K562 (cell line): Measurements from ENCODE around the gene COX20. TPM values are rescaled to one million over a fixed set of nuclear protein-coding genes. Genes with fewer than 3 reads are reported as not detected.

ENCODE experiments used
- ARID3B ChIP-seq: fragments of 250-450 bp; sonication (Bioruptor Pico); IDR thresholded peaks from 2 replicates; pipeline ENCODE4 v1.4.0; 2020; ENCODE audit warnings: borderline replicate concordance
- ATF2 ChIP-seq: sonication (generic); formaldehyde crosslinking; IDR thresholded peaks from 2 replicates; pipeline ENCODE4 v1.8.1; 2022; ENCODE audit warnings: missing genetic modification reagents
- CHAMP1 ChIP-seq: fragments of 450-650 bp; IDR thresholded peaks from 2 replicates; pipeline ENCODE4 v1.6.1; 2016; ENCODE audit warnings: mild to moderate bottlenecking
- CTBP1 ChIP-seq: fragments of 450-650 bp; IDR thresholded peaks from 2 replicates; pipeline ENCODE4 v1.6.1; 2016; ENCODE audit warnings: borderline replicate concordance
- DDX20 ChIP-seq: fragments of 450-650 bp; IDR thresholded peaks from 2 replicates; pipeline ENCODE4 v1.6.1; 2016; ENCODE audit warnings: missing genetic modification characterization, low read depth, mild to moderate bottlenecking, missing compliant biosample characterization, moderate library complexity
- KDM1A ChIP-seq, 2 experiments: fragments of 450-650 bp; IDR thresholded peaks; 2 replicates each; pipeline ENCODE4 v1.6.1; 2016; ENCODE audit warnings: mild to moderate bottlenecking in 2 of 2
- KDM2B ChIP-seq: fragments of 250-450 bp; sonication (Bioruptor Pico); IDR thresholded peaks from 2 replicates; pipeline ENCODE4 v1.8.0; 2021; ENCODE audit warnings: mild to moderate bottlenecking, moderate library complexity
- KDM5B ChIP-seq: fragments of 200-600 bp; sonication (generic); IDR thresholded peaks from 2 replicates; pipeline ENCODE4 v1.6.1; 2012; ENCODE audit warnings: low read depth, mild to moderate bottlenecking, moderate library complexity, low read length, control low read depth, inconsistent platforms; ENCODE audit not compliant: insufficient replicate concordance
- PRDM10 ChIP-seq: fragments of 450-650 bp; IDR thresholded peaks from 2 replicates; pipeline ENCODE4 v1.6.1; 2018; ENCODE audit not compliant: partially characterized antibody
- RBM17 ChIP-seq: fragments of 200-400 bp; formaldehyde crosslinking; IDR thresholded peaks from 2 replicates; pipeline ENCODE4 v1.6.1; 2017; ENCODE audit warnings: low read depth, mild to moderate bottlenecking, low read length, borderline replicate concordance
- SAFB ChIP-seq: fragments of 200-400 bp; formaldehyde crosslinking; IDR thresholded peaks from 2 replicates; pipeline ENCODE4 v1.6.1; 2017; ENCODE audit warnings: low read depth, low read length, borderline replicate concordance
- XRCC3 ChIP-seq: fragments of 450-650 bp; IDR thresholded peaks from 2 replicates; pipeline ENCODE4 v1.6.1; 2017; ENCODE audit warnings: mild to moderate bottlenecking, moderate library complexity
- ZNF384 ChIP-seq: IDR thresholded peaks from 2 replicates; pipeline ENCODE4 v1.6.1; 2012; ENCODE audit warnings: low read depth, low read length, improper control_type of control experiment
- polyA plus RNA-seq, 8 experiments: library from polyadenylated mRNA; depleted of rRNA in 4 of 8; stranded (reverse) in 5 of 8; unstranded in 3 of 8; fragments of >200 nt; fragmentation: Nextera tagmentation in 2 of 8; fragmentation: Illumina TruSeq in 1 of 8; extraction: Ambion mirVana in 2 of 8; extraction: Trizol in 1 of 8; gene quantifications; 2 replicates each; pipeline versions ENCODE4 v1.2.1 to v1.2.3, GENCODE V29; 2011 to 2014; ENCODE audit warnings: inconsistent platforms in 1 of 8, missing spikeins in 1 of 8
- total RNA-seq, 7 experiments: library from RNA; depleted of rRNA in 6 of 7; stranded (reverse); fragments of >200 nt in 6 of 7; fragmentation: Illumina TruSeq in 2 of 7; extraction: Trizol in 2 of 7; gene quantifications; 2 replicates each; pipeline versions ENCODE4 v1.2.1 to v1.2.3, GENCODE V29; 2011 to 2021; ENCODE audit warnings: low replicate concordance in 1 of 7

Gene COX20
- total and polyA plus RNA-seq, 9 of the 15 experiments (the other 6 are each of a cell fraction or from before 2014, with no cell fraction given): 41.5 to 192 (median 84.3) TPM

GRCh38 chr1:244834543-244835275 is 749 bp upstream of the COX20 start (continued):
- TF ChIP-seq RBM17: no peak
- TF ChIP-seq ZNF384: peak; percentile 22; the same call in 1 of the 2 replicates
- TF ChIP-seq KDM2B: no peak
- TF ChIP-seq ATF2 (CRISPR knock-in tag): no peak
- TF ChIP-seq SAFB: peak; percentile 67
- TF ChIP-seq ARID3B (CRISPR knock-in tag): no peak
- peak; percentile 91 for TF ChIP-seq KDM5B
- TF ChIP-seq KDM1A (IDR thresholded peaks at IDR 0.05): no peak
- TF ChIP-seq CTBP1: no peak
- no peak; the same call in 1 of the 2 replicates for TF ChIP-seq CHAMP1
- no peak for TF ChIP-seq XRCC3
- TF ChIP-seq PRDM10: peak; percentile 6
- 0 out of 2 replicates have a peak, but pooled peaks have one; percentile 28 for TF ChIP-seq DDX20
